MG63 (cell line): ENCODE results near the gene DAZAP1. TPM values are rescaled to one million over a fixed set of nuclear protein-coding genes. Genes with fewer than 3 reads are reported as not detected.

Experiments
- DNase-seq: peaks from one replicate; pipeline ENCODE4 v3.0.0-alpha.2; 2020
- H3K27me3 ChIP-seq: fragments of 250-450 bp; sonication (Bioruptor Pico); 2 replicates; pipeline ENCODE4 v1.5.1; 2020; ENCODE audit warnings: mild to moderate bottlenecking, moderate library complexity
- H3K36me3 ChIP-seq: fragments of 250-450 bp; sonication (Bioruptor Pico); 2 replicates; pipeline ENCODE4 v1.5.1; 2020; ENCODE audit warnings: mild to moderate bottlenecking, moderate library complexity
- H3K4me3 ChIP-seq: fragments of 250-450 bp; sonication (Bioruptor Pico); 2 replicates; pipeline ENCODE4 v1.5.1; 2020; ENCODE audit warnings: mild to moderate bottlenecking, moderate library complexity
- H3K9me3 ChIP-seq: fragments of 250-450 bp; sonication (Bioruptor Pico); 2 replicates; pipeline ENCODE4 v1.5.1; 2020; ENCODE audit warnings: mild to moderate bottlenecking, moderate library complexity
- total RNA-seq: library from RNA; depleted of rRNA; stranded (reverse); fragments of >200 nt; shearing (Covaris generic); gene quantifications from 2 replicates; pipeline ENCODE4 v1.2.3, GENCODE V29; 2014; ENCODE audit warnings: low replicate concordance

The DAZAP1 gene
- total RNA-seq, 1 experiment from 2014 or later = 149 TPM

- DNase-seq = no peak
- Histone ChIP-seq H3K4me3 (no peak overlapping the region), H3K27me3 (no peaks in the 10 kb centered on the region), H3K36me3 (no peaks in the 10 kb centered on the region), H3K9me3 (no peaks in the 10 kb centered on the region)
These were observed 8.3 kb upstream of the DAZAP1 start for GRCh38 chr19:1399079-1399478.

GRCh38 chr19:1399745-1400144, 7.6 kb upstream of the DAZAP1 start:
- DNase-seq = no peak
- Histone ChIP-seq H3K36me3 (no peaks in the 10 kb centered on the region), H3K9me3 (no peaks in the 10 kb centered on the region), H3K27me3 (no peaks in the 10 kb centered on the region), H3K4me3 (no peak overlapping the region)

GRCh38 chr19:1400281-1401137, 6.9 kb upstream of the DAZAP1 start:
- Histone ChIP-seq H3K27me3 (no peaks in the 10 kb centered on the region), H3K36me3 (no peaks in the 10 kb centered on the region), H3K4me3 (peak overlapping the region; percentile 49), H3K9me3 (no peaks in the 10 kb centered on the region)
- DNase-seq = no peak

GRCh38 chr19:1401138-1401888, 6.1 kb upstream of the DAZAP1 start, which contains the start of gene GAMT:
TSS of gene GAMT (minus strand) at chr19:1401542. CDS start at chr19:1401476, 66 bp downstream.
- Histone ChIP-seq H3K27me3 (no peaks in the 10 kb centered on the region), H3K36me3 (no peaks in the 10 kb centered on the region), H3K9me3 (no peaks in the 10 kb centered on the region), H3K4me3 (peak within 1 kb of the TSS; percentile 49)
- DNase-seq = peak; percentile 43

- no peaks in the 10 kb centered on the region for H3K27me3 ChIP-seq
- DNase-seq = no peak
- no peaks in the 10 kb centered on the region for H3K36me3 ChIP-seq
- H3K4me3 ChIP-seq = peak overlapping the region; percentile 49
- no peaks in the 10 kb centered on the region for H3K9me3 ChIP-seq
These were observed 5.5 kb upstream of the DAZAP1 start for GRCh38 chr19:1401889-1402217.

- Histone ChIP-seq H3K9me3 (no peaks in the 10 kb centered on the region), H3K27me3 (no peaks in the 10 kb centered on the region), H3K36me3 (no peaks in the 10 kb centered on the region), H3K4me3 (no peak overlapping the region)
- DNase-seq = no peak
These were observed 4.8 kb upstream of the DAZAP1 start for GRCh38 chr19:1402411-1403070.

GRCh38 chr19:1406774-1407527, 435 bp upstream of the DAZAP1 start:
- peak; percentile 95 for DNase-seq
- H3K4me3 ChIP-seq = peak overlapping the region; percentile 59
- H3K27me3 ChIP-seq = no peaks in the 10 kb centered on the region
- no peaks in the 10 kb centered on the region for H3K9me3 ChIP-seq
- no peaks in the 10 kb centered on the region; the same call in 1 of the 2 replicates for H3K36me3 ChIP-seq

- peaks cover 7% of the 10 kb centered on the region for H3K36me3 ChIP-seq
These were observed 1.2 kb downstream of the DAZAP1 start for GRCh38 chr19:1408300-1409203.

GRCh38 chr19:1409204-1410005, 2.0 kb downstream of the DAZAP1 start:
- Histone ChIP-seq H3K27me3 (no peaks in the 10 kb centered on the region), H3K36me3 (peaks cover 9% of the 10 kb centered on the region), H3K4me3 (peak overlapping the region; percentile 79), H3K9me3 (no peaks in the 10 kb centered on the region)
- no peak for DNase-seq

More at GRCh38 chr19:1408300-1409203, 1.2 kb downstream of the DAZAP1 start:
- no peak for DNase-seq
- H3K4me3 ChIP-seq = peak overlapping the region; percentile 79
- no peaks in the 10 kb centered on the region for H3K9me3 ChIP-seq
- no peaks in the 10 kb centered on the region for H3K27me3 ChIP-seq

- H3K4me3 ChIP-seq = no peak overlapping the region
- no peak for DNase-seq
- H3K27me3 ChIP-seq = no peaks in the 10 kb centered on the region
- no peaks in the 10 kb centered on the region for H3K9me3 ChIP-seq
- peaks cover 9% of the 10 kb centered on the region for H3K36me3 ChIP-seq
These were observed 2.9 kb downstream of the DAZAP1 start for GRCh38 chr19:1410136-1410786.

GRCh38 chr19:1410789-1411188, 3.4 kb downstream of the DAZAP1 start:
- Histone ChIP-seq H3K36me3 (peaks cover 9% of the 10 kb centered on the region), H3K4me3 (no peak overlapping the region)

GRCh38 chr19:1411255-1412191, 4.1 kb downstream of the DAZAP1 start:
- Histone ChIP-seq H3K36me3 (peaks cover 9% of the 10 kb centered on the region), H3K27me3 (no peaks in the 10 kb centered on the region), H3K4me3 (no peak overlapping the region), H3K9me3 (no peaks in the 10 kb centered on the region)
- peak; percentile 35 for DNase-seq

More at GRCh38 chr19:1410789-1411188, 3.4 kb downstream of the DAZAP1 start:
- Histone ChIP-seq H3K27me3 (no peaks in the 10 kb centered on the region), H3K9me3 (no peaks in the 10 kb centered on the region)
- DNase-seq = no peak

GRCh38 chr19:1412323-1412923, 5.0 kb downstream of the DAZAP1 start:
- Histone ChIP-seq H3K27me3 (no peaks in the 10 kb centered on the region), H3K9me3 (no peaks in the 10 kb centered on the region), H3K36me3 (peaks cover 9% of the 10 kb centered on the region), H3K4me3 (no peak overlapping the region)
- no peak for DNase-seq
